Measurements from ENCODE around the gene CCDC51. TPM values are rescaled to one million over a fixed set of nuclear protein-coding genes. Genes with fewer than 3 reads are reported as not detected.

CCDC51 gene
- total RNA-seq, 1 experiment from 2014 or later = 29.3 TPM

- Histone ChIP-seq H2AFZ (ENCODE audit: low read depth, low read length, poor library complexity, severe bottlenecking) (no peak overlapping the region), H3K4me1 (ENCODE audit: control insufficient read depth in 1 of 2, insufficient read depth in 2 of 2, low read length in 2 of 2) (peaks cover 55 to 79% of the 10 kb centered on the region in 2 experiments), H3K4me2 (ENCODE audit: low read length) (peak overlapping the region; percentile 79; the same call in 1 of the 2 replicates), H3K27me3 (ENCODE audit: insufficient read depth, low read length) (no peaks in the 10 kb centered on the region), H3K36me3 (ENCODE audit: control insufficient read depth in 1 of 2, insufficient read depth in 2 of 2, low read length in 2 of 2) (peaks cover 0 to 17% of the 10 kb centered on the region in 2 experiments; a peak in 1 of 4 replicates), H3K27ac (ENCODE audit: low read depth, low read length) (peak overlapping the region; percentile 62), H3K9me3 (ENCODE audit: control insufficient read depth in 1 of 2, insufficient read depth in 1 of 2, low read depth in 1 of 2, low read length in 2 of 2) (no peaks in the 10 kb centered on the region), H3K9me2 (ENCODE audit: insufficient read depth) (no peaks in the 10 kb centered on the region), H3K79me2 (ENCODE audit: insufficient read depth, low read length) (peaks cover 14% of the 10 kb centered on the region; the same call in 1 of the 2 replicates), H3K4me3 (replicated peaks in 1 of 2; ENCODE audit: low read depth in 1 of 2, low read length in 2 of 2) (no peak overlapping the region), H3K9ac (ENCODE audit: low read length) (no peak overlapping the region), H4K20me1 (ENCODE audit: insufficient read depth) (no peaks in the 10 kb centered on the region)
- ChIA-PET POLR2A (interaction anchor here (1.8 kb wide), 1 partner anchor 8 kb away, joined by 5 read pairs; the partner anchor contains the start of genes CCDC51 and TMA7), RAD21 (ENCODE audit: low non-redundant PET in 1 of 2, low total read pairs in 2 of 2, uncharacterized antibody in 2 of 2, unreplicated experiment in 2 of 2) (no interaction called here), CTCF (interaction anchor here (2.7 to 3.3 kb wide), 2 partner anchors 8 to 31 kb away, joined by 8 to 15 read pairs; partner anchors contain the start of genes CCDC51 and TMA7)
- intact Hi-C loops (cut with micrococcal nuclease) = loop anchor here (1.0 kb wide), 1 partner anchor 237 kb away; no protein-coding TSS in a partner anchor
- no peak for ATAC-seq
- no TSS peak for BruUV-seq (replicated peaks)
- TF ChIP-seq ZNF274 (IDR thresholded peaks at IDR 0.05; ENCODE audit: low read depth, low read length) = no peak
- TF ChIP-seq EGR1 (IDR thresholded peaks at IDR 0.05; ENCODE audit: low read depth) = no peak
- no peak for TF ChIP-seq CEBPB (IDR thresholded peaks at IDR 0.05; ENCODE audit: low read depth)
- no peak for TF ChIP-seq MAX (IDR thresholded peaks at IDR 0.05)
- TF ChIP-seq POLR2AphosphoS5 (IDR thresholded peaks at IDR 0.05; ENCODE audit: low read depth, low read length) = no peak
- TF ChIP-seq FOSL1 (IDR thresholded peaks at IDR 0.05; ENCODE audit: low read depth) = no peak
- TF ChIP-seq ELF1 (IDR thresholded peaks at IDR 0.05; ENCODE audit: borderline replicate concordance, low read depth) = no peak
- TF ChIP-seq CTCF (IDR thresholded peaks at IDR 0.05 in 2 of 3, conservative IDR thresholded peaks at IDR 0.05 in 1 of 3; ENCODE audit: borderline replicate concordance in 1 of 3, insufficient read depth in 1 of 3, low read depth in 2 of 3, low read length in 2 of 3) = no peak
- TF ChIP-seq SP1 (IDR thresholded peaks at IDR 0.05; ENCODE audit: low read depth) = no peak
- TF ChIP-seq SRF (IDR thresholded peaks at IDR 0.05; ENCODE audit: low read depth) = no peak
- no peak for TF ChIP-seq RAD21 (IDR thresholded peaks at IDR 0.05; ENCODE audit: low read depth)
- TF ChIP-seq POLR2A (IDR thresholded peaks at IDR 0.05; ENCODE audit: borderline replicate concordance, extremely low read depth, insufficient read depth, insufficient read length) = no peak
- no peak for TF ChIP-seq SIN3A (IDR thresholded peaks at IDR 0.05; ENCODE audit: low read depth)
- TF ChIP-seq ATF3 (IDR thresholded peaks at IDR 0.05) = no peak
- no peak for TF ChIP-seq JUND (IDR thresholded peaks at IDR 0.05)
- TF ChIP-seq EZH2 (IDR thresholded peaks at IDR 0.05) = no peak
- TF ChIP-seq REST (IDR thresholded peaks at IDR 0.05; ENCODE audit: low read depth) = no peak
- no peak for TF ChIP-seq TCF7L2 (IDR thresholded peaks at IDR 0.05; ENCODE audit: borderline replicate concordance, extremely low read depth, insufficient read depth, insufficient read length)
- TF ChIP-seq EZH2phosphoT487 (IDR thresholded peaks at IDR 0.05; ENCODE audit: borderline replicate concordance) = no peak
- DNase-seq (ENCODE audit: low read depth, low spot score) = no peak
Observed at GRCh38 chr3:48431224-48432029, 8.5 kb downstream of the CCDC51 start.
